Sigmoid colon (tissue), 4 donors: Measurements from ENCODE around the gene PTPRQ.

Experiments used
- EP300 ChIP-seq, 4 donors: sonication (generic); formaldehyde crosslinking; IDR thresholded peaks; one replicate each; pipeline ENCODE4 v1.6.1; 2017; ENCODE audit warnings: antibody characterized with exemption in 4 of 4
- POLR2A ChIP-seq, 2 donors: fragments of 450-650 bp; IDR thresholded peaks; one replicate each; pipeline ENCODE4 v1.6.1; 2016; ENCODE audit warnings: antibody characterized with exemption in 2 of 2, mild to moderate bottlenecking in 2 of 2, moderate library complexity in 2 of 2
- POLR2AphosphoS5 ChIP-seq, 4 donors: sonication (generic); formaldehyde crosslinking; IDR thresholded peaks; one replicate each; pipeline ENCODE4 v1.6.1; 2017; ENCODE audit warnings: antibody characterized with exemption in 4 of 4
- TF ChIP-seq, protein P1 (sequence below), 4 experiments: fragments of 450-650 bp in 3 of 4; fragments of 200-600 bp in 1 of 4; IDR thresholded peaks; one replicate each; pipeline ENCODE4 v1.5.1; 2016 to 2019; ENCODE audit warnings: antibody characterized with exemption in 4 of 4, mild to moderate bottlenecking in 3 of 4, moderate library complexity in 2 of 4

DNA sequence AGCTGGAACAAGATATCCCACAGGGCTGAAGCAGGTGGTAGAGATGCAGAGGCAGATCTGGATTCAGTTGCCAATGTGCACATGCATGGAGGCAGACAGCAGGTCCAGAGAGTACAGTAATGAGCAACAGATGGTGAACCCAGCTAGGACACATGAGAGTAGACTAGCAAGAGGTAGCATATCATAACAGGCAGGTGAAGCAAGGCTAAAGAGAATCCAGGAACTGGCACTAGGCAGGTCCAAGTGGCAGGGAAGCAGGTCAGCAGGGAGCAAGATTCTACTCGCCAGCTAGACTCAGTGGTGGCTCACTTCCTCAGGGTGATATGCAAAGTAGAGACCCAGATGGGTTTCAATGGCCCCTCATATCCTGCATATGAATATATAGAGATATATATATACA, 248.1 kb downstream of the PTPRQ start:
- no peak for TF ChIP-seq EP300 (IDR thresholded peaks at IDR 0.05)
- TF ChIP-seq, protein P1, sequence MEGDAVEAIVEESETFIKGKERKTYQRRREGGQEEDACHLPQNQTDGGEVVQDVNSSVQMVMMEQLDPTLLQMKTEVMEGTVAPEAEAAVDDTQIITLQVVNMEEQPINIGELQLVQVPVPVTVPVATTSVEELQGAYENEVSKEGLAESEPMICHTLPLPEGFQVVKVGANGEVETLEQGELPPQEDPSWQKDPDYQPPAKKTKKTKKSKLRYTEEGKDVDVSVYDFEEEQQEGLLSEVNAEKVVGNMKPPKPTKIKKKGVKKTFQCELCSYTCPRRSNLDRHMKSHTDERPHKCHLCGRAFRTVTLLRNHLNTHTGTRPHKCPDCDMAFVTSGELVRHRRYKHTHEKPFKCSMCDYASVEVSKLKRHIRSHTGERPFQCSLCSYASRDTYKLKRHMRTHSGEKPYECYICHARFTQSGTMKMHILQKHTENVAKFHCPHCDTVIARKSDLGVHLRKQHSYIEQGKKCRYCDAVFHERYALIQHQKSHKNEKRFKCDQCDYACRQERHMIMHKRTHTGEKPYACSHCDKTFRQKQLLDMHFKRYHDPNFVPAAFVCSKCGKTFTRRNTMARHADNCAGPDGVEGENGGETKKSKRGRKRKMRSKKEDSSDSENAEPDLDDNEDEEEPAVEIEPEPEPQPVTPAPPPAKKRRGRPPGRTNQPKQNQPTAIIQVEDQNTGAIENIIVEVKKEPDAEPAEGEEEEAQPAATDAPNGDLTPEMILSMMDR (IDR thresholded peaks at IDR 0.05) = no peak
- TF ChIP-seq POLR2AphosphoS5 (IDR thresholded peaks at IDR 0.05) = no peak
- no peak for TF ChIP-seq POLR2A (IDR thresholded peaks at IDR 0.05)
